ENCODE measurements around the gene DCST2.

Gene DCST2

GRCh38 chr1:155033524-155033923, at the start of gene DCST2, which contains the start of gene DCST1:
Gene DCST2 (minus strand): TSS chr1:155033781. CDS start chr1:155033701, 80 bp downstream.
Gene DCST1 (plus strand): TSS chr1:155033824. CDS start chr1:155034037, 213 bp downstream.
- no peak for DNase-seq (ENCODE audit: low spot score)

GRCh38 chr1:155083052-155083541, 49.5 kb upstream of the DCST2 start:
- no peak for DNase-seq (ENCODE audit: low spot score)

GRCh38 chr1:155082301-155083051, 48.9 kb upstream of the DCST2 start:
- DNase-seq (ENCODE audit: low spot score), result no peak

DNA sequence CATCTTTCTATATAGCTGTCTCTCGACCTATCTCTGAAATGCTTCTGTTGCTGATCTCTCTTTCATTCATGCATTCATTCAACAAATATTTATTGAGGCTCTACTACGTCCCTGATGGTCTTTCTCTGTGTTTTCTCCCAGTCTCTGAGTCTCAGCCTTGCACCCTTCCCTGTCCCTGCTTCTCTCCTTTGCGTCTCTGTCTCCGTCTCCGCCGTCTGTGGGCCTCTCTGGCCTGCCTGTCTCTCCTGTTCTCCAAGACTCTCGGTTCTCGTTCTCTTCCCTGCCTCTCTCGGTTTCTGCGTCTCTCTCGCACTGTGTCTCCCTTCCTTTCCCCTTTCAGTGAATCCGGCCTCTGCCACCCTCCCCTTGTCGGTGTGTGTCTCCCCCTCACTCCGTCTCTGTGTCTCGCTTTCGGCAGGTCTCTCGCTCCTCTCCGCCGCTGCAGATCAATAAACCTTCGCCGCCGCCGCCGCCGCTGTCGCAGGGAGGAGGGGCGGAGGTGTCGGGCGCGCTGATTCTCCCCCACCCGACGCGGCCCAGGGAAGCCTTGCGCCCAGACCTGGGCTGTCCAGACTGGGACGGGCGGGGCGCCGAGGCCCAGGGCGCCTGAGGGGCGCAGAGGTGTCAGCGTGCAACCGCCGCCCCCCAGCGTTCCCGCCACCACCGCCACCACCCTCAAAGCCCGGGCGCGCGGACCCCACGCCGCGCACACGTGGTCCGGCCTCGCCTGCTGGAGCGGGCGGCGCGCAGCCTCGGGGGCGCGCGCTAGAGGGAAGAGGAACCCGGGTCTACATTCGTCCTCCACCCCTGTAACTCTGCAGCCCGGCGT, 48.1 kb upstream of the DCST2 start:
- no peak for DNase-seq (ENCODE audit: low spot score)

- DNase-seq (ENCODE audit: low spot score), result peak; percentile 82
Measured at GRCh38 chr1:155080312-155081228, 47.0 kb upstream of the DCST2 start.

DNA sequence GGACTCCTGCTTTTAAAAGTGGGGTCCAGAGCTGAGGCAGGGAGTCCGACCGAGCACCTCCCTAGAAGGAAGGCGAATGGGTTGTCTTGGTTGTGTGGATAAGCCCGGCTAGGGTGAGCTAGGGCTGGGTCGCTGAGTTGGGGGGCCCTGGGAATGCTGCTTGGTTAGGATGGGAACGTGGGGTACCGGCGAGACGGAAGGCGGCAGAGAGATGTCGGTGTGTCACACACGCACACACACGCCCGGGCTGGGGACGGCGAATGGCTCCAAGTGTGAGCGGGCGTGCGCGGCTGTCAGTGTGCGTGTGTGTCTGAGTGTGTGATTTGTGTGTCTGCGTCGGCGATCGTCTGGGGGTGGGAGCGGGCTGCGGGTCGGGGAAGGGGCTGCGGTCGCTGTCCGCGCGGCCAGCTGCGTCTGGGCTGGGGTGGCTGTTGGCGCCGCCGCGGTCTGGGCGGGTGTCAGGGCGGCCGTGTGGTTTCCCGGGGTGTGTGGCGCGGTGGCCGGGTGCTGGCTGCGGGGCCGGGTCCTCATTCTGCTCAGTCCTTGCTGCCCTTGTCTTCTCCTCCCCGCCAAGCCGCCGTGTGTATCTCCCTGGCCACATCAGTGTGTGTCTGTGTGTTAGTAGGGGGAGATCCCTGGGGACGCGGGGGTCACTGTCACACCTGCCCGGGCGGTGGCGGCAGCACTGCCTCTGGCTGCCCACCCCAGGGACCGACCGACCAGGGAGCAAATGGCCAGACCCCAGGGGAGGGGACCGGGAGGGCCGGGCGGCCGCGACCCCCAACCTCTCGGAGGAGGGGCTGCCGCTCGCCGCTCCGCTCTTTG, 46.1 kb upstream of the DCST2 start:
- peak; percentile 52 for DNase-seq (ENCODE audit: low spot score)

GRCh38 chr1:155079210-155079486, 45.6 kb upstream of the DCST2 start:
- DNase-seq (ENCODE audit: low spot score), result no peak

DNA sequence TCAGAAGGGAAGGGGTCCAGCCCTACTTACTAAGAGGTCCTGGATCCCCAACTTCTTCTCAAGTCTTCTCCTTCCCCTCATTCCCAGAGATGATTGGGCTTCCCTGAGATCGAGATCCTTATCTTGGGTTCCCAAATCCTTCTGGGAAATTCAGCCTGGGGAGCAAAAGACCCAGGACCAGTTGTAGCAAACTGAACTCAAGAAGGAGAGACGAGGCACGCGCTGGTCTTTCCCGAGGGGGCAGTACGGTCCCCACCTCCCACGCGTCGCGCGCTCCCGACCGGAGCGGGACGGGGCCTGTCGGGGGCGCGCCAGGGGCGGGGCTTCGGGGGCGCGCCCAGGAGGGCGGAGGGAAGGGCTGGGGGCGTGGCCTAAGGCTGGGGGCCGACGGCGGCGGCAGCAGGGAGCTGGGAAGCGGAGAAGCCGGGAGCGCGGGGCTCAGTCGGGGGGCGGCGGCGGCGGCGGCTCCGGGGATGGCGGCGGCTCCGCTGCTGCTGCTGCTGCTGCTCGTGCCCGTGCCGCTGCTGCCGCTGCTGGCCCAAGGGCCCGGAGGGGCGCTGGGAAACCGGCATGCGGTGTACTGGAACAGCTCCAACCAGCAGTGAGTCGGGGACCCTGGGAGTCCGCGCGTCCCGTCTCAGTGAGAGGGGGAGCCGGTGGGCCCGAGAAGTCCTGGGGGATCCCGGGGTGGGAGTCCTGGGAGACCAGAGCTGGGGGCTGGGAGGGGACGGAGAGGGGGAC, 45.1 kb upstream of the DCST2 start, which contains the start of gene EFNA3:
Gene EFNA3 (plus strand): TSS at position 369 of the 741 bp plus-strand sequence. CDS start 105 bp downstream, at position 474.
- peak; percentile 97 for DNase-seq (ENCODE audit: low spot score)

- DNase-seq (ENCODE audit: low spot score), result no peak
Measured at GRCh38 chr1:155077758-155078445, 44.3 kb upstream of the DCST2 start.

DNA sequence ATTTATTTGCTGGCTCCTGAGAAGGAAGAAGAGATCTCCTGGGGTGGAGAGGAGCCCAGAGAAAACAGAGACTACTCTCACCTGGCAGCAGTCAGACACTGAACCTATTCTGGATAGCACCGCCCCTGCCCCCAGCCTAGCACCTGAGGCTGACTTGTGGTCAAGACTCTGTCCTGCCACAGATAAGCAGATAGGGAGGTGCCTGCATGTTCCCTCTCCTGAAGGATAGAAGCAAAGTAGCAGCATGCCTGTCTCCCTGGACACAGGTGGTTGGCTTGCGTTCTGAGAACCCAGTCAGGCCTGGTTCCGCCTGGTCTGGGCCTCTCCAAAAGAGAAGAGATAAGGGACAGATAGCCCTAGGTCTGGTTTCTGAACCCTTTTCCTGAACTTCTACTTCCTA, 43.8 kb upstream of the DCST2 start:
- no peak for DNase-seq (ENCODE audit: low spot score)

DNA sequence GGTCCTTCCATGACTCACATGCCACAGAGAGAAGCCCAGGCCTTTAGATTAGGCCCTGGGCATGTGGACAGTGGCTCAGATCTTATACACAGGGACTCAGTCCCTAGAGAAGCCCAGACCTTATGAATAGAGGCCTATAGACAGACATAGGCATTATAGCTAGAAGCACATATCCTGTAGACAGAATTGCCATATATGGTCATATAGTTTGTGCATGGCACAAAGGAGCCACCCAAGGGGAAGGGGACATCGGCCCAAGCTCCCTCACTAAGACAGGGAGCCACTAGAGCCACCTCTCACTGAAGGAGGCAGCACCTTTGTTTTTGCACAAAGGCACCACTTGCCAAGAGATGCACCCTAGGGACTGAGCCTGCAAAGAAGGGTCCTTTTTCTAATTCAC, 42.8 kb upstream of the DCST2 start:
- DNase-seq (ENCODE audit: low spot score), result no peak

DNA sequence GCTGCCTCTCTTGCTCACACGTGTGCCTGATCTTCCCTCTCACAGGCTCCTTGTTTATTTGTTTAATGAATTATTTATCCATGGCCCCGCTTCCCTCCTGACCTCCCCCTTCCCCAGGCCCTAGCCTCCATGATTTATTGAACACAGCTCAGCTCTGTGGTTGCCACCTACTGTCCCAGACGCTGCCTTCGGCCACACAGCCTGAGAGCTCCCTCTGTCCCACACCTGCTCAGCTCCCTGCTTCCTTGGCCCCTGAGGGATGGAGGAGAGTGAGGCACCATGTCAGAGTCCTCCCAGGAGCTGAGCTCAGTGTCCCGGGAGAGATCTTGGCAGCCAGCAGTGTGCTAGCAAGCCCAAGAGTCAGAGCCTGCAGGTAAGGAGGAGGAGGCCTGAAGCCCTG, 42.0 kb upstream of the DCST2 start:
- no peak for DNase-seq (ENCODE audit: low spot score)

GRCh38 chr1:155073377-155074242, 40.0 kb upstream of the DCST2 start:
- DNase-seq (ENCODE audit: low spot score), result no peak

DNA sequence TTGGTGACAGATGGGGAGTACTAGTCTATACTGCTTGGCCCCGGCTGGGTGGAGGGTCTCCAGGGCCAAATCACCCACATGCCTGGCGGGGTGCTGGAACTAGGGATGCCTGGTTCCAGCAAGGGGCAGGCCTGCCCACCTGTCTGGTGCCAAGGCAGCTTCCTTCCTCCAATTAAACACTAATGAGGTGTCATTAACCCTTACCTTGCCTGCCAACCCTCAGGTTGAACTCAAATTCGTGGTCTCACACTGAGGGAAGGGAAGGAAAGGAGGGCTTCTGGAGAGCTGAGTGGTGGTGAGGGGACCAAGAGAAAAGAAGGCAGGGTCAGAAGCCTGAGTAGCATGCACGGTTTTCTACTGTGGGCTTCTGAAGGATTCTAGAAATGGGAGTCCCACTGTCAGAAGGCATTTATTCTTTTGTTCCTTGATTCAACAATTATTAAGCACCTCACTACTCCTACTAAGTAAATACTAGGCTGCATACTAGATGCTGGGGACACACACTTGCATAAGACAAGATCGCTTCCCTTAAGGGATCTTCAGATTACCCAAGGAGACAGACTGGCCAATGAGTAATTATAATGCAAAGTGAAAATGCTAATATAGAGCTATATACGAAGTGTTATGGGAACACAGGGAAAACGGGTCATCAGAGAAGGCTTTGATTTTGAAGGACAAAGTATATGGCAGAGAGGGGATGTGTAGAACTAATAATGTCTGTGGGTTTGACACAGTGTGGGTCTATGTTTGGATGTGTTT, 39.1 kb upstream of the DCST2 start:
- no peak for DNase-seq (ENCODE audit: low spot score)

DNA sequence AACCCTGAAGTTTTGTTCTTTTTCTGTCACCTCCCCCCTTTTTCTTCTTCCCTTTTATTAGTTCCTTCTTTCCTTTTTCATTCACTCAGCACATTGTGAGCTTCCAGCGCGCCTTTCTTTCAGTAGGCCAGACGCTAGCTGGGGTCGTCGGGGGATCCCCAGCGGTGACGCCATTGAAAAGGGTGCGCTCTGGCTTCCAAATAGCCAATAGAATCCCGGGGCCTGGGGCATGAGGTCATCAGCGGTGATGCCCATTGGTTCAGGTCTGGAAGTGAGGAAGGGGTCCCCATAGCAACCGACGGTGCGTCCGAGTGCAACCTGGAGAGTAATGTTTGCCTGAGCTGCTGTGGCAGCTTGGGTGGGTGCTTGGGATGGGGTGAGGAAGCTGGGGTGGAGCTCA, 38.1 kb upstream of the DCST2 start:
- DNase-seq (ENCODE audit: low spot score), result no peak

DNA sequence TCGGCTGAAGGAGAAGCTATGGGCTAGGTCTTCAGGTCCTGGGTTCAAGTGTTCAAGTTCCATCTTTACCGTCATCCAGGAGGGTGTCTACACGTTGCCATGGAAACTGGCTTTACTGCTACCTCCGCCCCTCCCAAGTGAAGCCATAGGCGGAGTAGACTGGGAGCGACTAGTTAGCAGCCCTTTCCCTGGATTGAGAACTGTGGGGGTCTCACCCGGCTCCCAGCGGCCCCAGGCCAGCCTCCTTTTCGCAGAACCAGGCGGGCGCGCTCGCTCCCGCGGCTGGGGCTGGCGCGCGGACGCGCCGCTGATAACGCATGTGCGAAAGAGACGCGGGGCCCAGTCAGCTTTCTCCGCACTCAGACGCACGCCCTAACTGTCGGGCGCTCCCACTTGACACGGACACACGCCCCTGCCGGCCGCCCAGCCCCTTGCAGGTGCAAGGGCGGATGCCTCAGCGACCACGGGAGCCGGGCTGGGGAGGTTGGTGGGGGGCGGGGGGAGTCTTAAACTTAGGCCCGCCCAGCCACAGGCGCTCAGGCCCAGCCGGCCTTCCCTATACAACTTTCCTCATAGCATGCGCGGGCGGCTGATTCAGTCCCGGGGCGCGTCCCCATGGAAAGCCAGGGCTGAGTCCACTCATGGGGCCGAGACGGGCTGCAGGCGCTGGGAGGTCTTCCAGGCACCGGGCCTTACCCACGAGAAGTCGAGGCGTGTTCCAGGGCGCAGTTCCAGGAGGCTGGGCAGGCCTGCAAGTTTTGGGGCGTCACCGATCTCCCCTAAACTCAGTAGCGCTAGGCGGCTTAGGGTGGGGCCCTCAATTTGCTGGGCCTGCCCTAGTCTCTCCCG, 37.4 kb upstream of the DCST2 start:
- DNase-seq (ENCODE audit: low spot score), result peak; percentile 90

DNA sequence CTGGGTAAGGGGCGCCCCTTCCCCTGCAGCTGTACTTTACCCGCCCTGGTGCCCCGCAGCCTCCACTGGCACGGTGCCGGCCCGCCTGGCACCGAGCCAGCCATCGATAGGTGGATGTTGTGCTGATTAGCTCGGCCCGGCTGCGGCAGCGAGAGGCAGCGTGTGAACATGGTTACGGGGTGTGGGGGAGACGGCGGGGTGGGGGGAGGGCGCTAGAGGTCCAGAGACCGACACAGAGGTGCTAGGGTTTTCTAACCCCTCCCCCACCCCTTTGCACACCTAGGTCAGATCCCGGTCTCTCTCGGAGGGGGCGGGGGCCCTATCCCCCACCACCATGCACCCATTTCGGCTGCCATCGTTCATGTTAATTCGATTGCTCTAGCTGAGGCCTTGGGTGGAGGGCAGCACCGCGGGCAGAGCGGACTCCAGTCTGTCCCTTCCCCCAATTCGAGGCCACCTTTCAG, 36.6 kb upstream of the DCST2 start:
- DNase-seq (ENCODE audit: low spot score), result no peak

Measured in HuH-7 (cell line).